VCaP (cell line): ENCODE data around the gene ATOSA.

Experiments
- H3K27ac ChIP-seq: fragments of 450-650 bp; 2 replicates; pipeline ENCODE4 v1.5.1; 2017
- CTCF ChIP-seq: fragments of 450-650 bp; conservative IDR thresholded peaks from 2 replicates; pipeline ENCODE4 v1.5.1; 2017; ENCODE audit warnings: mild to moderate bottlenecking, moderate library complexity

The ATOSA gene

GRCh38 chr15:52652984-52653383, 26.2 kb downstream of the ATOSA start:
- TF ChIP-seq CTCF = no peak
- peak overlapping the region; percentile 63 for H3K27ac ChIP-seq

- no peak for TF ChIP-seq CTCF
- H3K27ac ChIP-seq = peak overlapping the region; percentile 63
Measured at GRCh38 chr15:52652286-52652685, 26.9 kb downstream of the ATOSA start.

- peak overlapping the region; percentile 63 for H3K27ac ChIP-seq
- no peak for TF ChIP-seq CTCF
Measured at GRCh38 chr15:52651868-52652267, 27.3 kb downstream of the ATOSA start.

- peak overlapping the region; percentile 63 for H3K27ac ChIP-seq
Measured at GRCh38 chr15:52651114-52651513, 28.1 kb downstream of the ATOSA start.

GRCh38 chr15:52649686-52650085, 29.5 kb downstream of the ATOSA start:
- TF ChIP-seq CTCF = no peak
- no peak overlapping the region for H3K27ac ChIP-seq

More at GRCh38 chr15:52651114-52651513, 28.1 kb downstream of the ATOSA start:
- no peak for TF ChIP-seq CTCF

- H3K27ac ChIP-seq = no peak overlapping the region
- TF ChIP-seq CTCF = no peak
Measured at GRCh38 chr15:52645916-52646315, 33.3 kb downstream of the ATOSA start.

- no peak for TF ChIP-seq CTCF
- no peak overlapping the region for H3K27ac ChIP-seq
Measured at GRCh38 chr15:52642386-52643361, 36.5 kb downstream of the ATOSA start.
